HG02759 (cell line): Measurements from ENCODE around the gene ACOT4.
"Not testable (repeated sequence)": the region's sequence is repeated elsewhere in the genome, so short reads cannot be mapped to it uniquely, and the experiment has no call there.

Source experiments
- ATAC-seq: cut with Tn5 transposase; IDR thresholded peaks from one replicate; pipeline ENCODE4 v1.9.1; 2021; ENCODE audit warnings: mild to moderate bottlenecking, moderate library complexity; ENCODE audit not compliant: unreplicated experiment

Gene ACOT4

DNA sequence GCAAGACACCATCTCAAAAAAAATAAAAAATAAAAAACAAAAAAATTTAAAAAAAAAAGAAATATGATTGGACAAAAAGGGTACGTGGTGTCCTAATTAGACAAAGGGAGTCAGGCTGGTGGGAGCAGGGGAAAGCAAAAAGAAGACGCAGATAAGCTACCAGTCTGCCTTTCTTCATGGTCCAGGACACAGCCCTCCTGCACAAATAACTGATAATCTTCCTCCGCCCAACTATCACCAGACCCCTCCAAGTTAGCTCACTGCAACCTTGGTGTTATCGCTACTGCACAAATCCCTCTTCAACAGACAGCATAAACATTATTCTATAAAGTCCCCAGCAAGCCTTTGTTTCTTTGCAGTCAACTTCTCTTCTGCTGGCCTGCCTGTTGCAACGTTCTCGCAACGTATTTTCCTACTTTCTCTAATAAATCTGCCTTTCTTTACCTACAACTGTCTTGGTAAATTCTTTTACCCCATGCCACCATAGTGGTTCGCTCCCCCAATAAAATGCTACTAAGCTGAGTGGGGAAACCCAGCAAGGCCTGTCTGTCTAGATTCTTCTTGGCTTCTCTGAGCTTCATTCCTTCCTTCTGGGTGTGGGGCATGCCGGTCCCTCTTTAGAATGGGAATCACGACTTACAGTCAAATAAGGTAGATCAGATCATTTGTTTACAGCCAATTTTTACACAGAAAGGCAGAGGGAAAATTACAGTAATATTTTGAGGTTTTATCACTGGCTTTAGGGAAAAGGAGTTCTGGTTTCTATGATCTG is 38.5 kb downstream of the ACOT4 start:
- ATAC-seq = no peak

DNA sequence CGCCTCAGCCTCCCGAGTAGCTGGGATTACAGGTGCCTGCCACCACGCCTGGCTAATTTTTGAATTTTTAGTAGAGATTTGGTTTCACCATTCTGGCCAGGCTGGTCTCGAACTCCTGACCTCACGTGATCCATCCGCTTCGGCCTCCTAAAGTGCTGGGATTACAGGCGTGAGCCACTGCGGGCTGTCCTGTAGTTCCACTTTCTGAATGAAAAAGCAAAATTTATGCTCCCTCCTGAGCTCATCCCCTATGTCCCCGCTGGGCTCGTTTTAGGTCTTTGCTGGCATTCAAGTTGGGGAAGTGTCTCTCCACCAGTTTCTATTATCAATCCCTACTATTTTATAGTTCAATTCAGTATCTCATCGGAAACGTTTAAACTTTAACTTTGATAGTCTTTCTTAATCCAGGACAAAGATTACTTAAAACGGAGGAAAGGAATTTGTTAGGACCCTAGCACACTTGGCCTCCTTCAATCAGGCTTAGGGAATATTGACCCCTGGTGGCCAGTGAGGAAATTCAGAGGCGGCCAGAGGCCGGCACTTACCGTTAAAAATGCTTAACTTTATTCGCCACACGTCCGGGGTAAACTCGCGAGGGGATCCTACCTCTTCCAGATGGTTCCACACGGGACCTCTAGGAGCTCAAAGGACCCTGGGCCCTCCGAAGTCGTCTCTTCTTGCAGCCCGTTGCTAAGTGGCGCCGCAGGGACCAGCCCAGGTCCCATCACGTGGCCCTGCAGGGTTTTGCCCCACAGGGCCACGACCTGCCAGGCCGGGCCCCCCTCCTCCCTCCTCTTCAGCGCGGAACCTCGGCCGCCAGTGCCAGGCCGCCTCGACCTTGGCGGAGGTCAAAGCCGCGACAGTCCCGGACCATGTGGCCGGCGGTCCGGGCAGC is 41.7 kb downstream of the ACOT4 start:
- peak; percentile 67 for ATAC-seq

DNA sequence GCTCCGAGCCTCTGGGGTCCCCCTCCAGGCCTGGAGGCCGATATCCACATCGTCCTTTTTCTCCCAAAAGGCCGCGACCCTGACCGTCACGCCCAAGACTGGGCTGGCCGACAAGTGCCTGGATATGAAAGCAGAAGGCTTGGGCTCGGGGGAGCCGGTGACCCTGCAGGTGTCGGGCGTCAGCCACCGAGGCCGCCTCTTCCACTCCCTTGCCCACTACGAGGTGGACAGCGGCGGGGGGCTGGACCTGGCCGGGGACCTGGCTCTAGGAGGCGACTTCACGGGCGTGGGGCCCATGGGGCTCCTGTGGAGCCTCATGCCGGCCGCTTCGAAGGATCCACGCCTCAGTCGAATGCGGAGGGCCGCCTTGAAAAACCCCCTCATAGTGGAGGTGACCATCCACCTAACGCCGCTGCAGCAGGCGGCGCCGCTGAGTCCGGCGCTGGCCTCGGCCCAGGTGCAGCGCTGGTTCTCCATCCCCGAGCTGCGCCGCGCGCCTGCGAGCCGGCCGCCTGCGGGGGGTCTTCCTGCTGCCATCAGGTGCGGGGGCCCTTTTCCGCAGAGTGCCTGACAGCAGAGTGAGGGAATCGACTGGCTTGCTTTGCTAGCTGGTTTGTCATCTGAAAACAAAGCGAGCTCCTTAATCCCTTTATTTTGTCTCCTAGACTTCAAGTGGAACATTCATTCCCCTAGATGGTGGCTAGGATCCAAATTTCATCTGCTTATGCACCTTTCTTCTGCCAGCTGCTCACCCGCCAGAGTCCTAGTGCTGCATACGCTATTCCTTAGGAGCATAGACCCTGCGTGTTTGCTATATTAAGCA is 42.5 kb downstream of the ACOT4 start:
- ATAC-seq = peak; percentile 27

DNA sequence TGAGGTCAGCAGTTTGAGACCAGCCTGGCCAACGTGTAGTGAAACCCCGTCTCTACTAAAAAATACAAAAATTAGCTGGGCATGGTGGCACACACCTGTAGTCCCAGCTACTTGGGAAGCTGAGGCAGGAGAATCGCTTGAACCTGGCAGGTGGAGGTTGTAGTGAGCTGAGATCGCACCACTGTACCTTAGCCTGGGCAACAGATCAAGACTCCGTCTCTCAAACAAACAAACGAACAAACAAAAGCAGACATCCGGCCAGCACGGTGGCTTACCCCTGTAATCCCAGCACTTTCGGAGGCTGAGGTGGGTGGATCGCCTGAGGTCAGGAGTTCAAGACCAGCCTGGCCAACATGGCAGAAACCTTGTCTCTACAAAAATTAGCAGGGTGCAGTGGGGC is 44.7 kb downstream of the ACOT4 start:
- ATAC-seq = not testable (repeated sequence)

DNA sequence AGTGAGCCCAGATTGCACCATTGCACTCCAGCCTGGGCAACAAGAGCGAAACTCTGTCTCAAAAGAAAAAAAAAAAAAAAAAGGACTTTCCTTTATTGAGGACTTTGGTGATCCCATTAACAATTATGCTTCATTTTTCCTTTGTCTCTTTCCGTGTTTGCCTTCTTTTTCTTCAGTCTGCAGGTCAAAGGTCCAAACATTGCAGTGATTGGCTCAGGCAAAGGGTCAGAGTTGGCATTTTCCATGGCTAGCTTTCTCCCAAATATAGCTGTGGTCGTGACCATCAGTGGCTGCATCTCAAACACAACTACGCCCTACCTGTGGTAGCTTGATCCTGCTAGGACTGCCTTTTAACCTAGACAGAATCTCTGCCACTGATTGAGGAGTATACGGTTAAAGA is 46.2 kb downstream of the ACOT4 start:
- ATAC-seq = no peak

DNA sequence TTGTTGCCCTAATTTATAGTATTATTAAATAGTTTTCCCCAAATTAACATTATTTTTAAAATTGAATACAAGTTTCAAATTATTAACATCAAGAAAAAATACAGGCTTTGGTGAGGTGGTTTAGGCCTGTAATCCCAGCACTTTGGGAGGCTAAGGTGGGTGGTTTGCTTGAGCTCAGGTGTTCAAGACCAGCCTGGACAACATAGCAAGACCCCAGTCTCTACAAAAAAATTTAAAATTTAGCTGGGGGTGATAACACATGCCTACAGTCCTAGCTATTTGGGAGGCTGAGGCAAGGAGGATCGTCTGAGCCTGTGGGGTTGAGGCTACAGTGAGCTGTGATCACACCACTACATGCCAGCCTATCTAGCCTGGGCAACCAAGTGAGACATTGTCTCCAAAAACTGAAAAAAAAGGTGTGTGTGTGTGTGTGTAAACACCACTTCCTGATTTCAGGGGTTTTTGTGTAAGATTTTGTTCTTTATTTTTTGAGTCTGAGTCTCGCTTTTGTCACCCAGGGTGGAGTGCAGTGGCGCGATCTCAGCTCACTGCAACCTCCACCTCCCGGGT is 49.2 kb downstream of the ACOT4 start:
- no peak for ATAC-seq

DNA sequence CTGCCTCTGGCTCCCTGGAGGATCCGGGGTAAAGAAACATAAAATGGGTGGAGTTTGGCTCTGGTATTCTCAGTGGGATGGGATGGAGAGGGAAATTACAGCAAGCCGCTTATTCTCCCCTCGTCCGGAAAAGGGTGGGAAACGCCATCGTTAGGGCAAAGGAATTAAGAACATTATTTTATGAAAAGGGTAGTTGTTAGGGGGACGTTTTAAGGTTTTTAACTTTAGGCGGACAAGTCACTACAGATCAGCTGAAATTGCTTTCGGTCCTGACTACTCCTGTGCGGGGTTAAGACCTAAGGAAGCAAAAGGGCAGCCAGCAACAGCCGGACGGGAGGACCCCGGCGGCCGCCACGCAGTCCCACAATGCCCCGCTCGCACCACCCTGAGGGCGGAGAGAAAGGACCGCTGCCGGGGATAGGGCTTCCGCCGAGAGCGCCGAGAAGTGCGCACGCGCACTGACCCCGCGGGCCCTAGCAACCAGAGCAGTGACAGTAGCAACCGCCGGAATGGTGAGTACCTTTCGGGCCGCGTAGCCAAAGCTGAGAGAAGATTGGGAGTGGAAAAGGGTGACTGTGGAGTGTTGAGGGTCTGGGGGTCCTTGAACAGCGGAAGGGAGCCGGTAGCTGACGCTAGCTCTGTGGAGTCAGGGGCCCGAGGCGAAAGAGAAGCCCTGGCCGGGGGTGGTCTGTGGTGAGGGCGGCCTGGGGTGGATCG is 53.0 kb downstream of the ACOT4 start, which contains the start of gene DNAL1:
Gene DNAL1, plus strand, starts transcription at position 456 of the 717 bp plus-strand sequence. Its CDS starts 54 bp downstream, at position 510.
- ATAC-seq = peak; percentile 99

DNA sequence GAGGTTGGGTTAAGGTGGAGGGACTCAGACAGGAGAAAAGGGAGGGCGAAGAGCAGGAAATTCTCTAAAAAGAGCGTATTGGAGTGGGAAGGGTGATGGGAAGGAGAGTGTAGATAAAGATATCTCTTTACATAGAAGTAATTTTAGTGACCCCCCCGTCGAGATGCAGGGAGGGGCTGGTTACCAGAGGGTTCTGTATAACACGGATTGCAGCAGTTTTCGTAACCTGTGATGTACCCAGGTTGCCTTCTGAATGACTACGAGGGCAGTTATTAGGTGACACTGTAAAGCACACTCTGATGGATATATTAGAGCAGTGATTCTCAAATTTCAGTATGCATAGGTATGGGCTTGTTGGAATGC is 53.6 kb downstream of the ACOT4 start:
- no peak for ATAC-seq
